ENCODE results near the gene GNL1. TPM values are rescaled to one million over a fixed set of nuclear protein-coding genes. Genes with fewer than 3 reads are reported as not detected.

The GNL1 gene
- total and polyA plus RNA-seq, 2 donors (not counting 3 experiments of a cell fraction or from before 2014, with no cell fraction given): 58.4 to 87.3 TPM

- Histone ChIP-seq H3K9ac (replicated peaks; ENCODE audit: extremely low read depth, insufficient read depth, low read length) (no peak overlapping the region), H3K36me3 (ENCODE audit: control insufficient read depth in 2 of 2, extremely low read depth in 1 of 2, insufficient read depth in 2 of 2, low read length in 2 of 2) (no peaks in the 10 kb centered on the region), H3K4me1 (ENCODE audit: control insufficient read depth, extremely low read depth, insufficient read depth, low read length) (peaks cover 14% of the 10 kb centered on the region), H3K79me2 (ENCODE audit: control insufficient read depth, insufficient read depth, low read length) (no peaks in the 10 kb centered on the region), H2AFZ (ENCODE audit: low read depth, low read length) (no peak overlapping the region), H4K20me1 (replicated peaks; ENCODE audit: control insufficient read depth, extremely low read depth, insufficient read depth, low read length) (no peaks in the 10 kb centered on the region), H3K4me2 (ENCODE audit: insufficient read depth, low read length) (no peak overlapping the region), H3K4me3 (replicated peaks in 1 of 3; ENCODE audit: insufficient read depth in 1 of 3, low read depth in 1 of 3, low read length in 3 of 3) (no peak overlapping the region), H3K27ac (ENCODE audit: insufficient read depth, low read depth, low read length) (no peak overlapping the region), H3K27me3 (ENCODE audit: control insufficient read depth in 2 of 2, insufficient read depth in 2 of 2, low read length in 2 of 2) (no peaks in the 10 kb centered on the region), H3K9me1 (replicated peaks; ENCODE audit: control insufficient read depth, extremely low read depth, insufficient read depth, low read length) (no peaks in the 10 kb centered on the region), H3K9me3 (replicated peaks; ENCODE audit: control insufficient read depth, insufficient read depth, low read length) (no peaks in the 10 kb centered on the region)
- DNase-seq (ENCODE audit: low read depth, low spot score): no peak
- dilution Hi-C loops (cut with MboI; ENCODE audit: extremely low pct_ligation_motif_present, low sequenced_read_pairs): no loop called here
- no peak for TF ChIP-seq POLR2A (IDR thresholded peaks at IDR 0.05; ENCODE audit: low read depth, low read length)
- no peak for TF ChIP-seq POLR2AphosphoS5 (IDR thresholded peaks at IDR 0.05; ENCODE audit: insufficient read depth, low read depth, low read length)
- no peak for TF ChIP-seq EZH2 (IDR thresholded peaks at IDR 0.05; ENCODE audit: borderline replicate concordance, low read depth, low read length, severe bottlenecking)
- TF ChIP-seq, protein P1, sequence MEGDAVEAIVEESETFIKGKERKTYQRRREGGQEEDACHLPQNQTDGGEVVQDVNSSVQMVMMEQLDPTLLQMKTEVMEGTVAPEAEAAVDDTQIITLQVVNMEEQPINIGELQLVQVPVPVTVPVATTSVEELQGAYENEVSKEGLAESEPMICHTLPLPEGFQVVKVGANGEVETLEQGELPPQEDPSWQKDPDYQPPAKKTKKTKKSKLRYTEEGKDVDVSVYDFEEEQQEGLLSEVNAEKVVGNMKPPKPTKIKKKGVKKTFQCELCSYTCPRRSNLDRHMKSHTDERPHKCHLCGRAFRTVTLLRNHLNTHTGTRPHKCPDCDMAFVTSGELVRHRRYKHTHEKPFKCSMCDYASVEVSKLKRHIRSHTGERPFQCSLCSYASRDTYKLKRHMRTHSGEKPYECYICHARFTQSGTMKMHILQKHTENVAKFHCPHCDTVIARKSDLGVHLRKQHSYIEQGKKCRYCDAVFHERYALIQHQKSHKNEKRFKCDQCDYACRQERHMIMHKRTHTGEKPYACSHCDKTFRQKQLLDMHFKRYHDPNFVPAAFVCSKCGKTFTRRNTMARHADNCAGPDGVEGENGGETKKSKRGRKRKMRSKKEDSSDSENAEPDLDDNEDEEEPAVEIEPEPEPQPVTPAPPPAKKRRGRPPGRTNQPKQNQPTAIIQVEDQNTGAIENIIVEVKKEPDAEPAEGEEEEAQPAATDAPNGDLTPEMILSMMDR (IDR thresholded peaks at IDR 0.05; ENCODE audit: extremely low read depth in 1 of 2, insufficient read depth in 1 of 2, low read depth in 1 of 2, low read length in 2 of 2): no peak
- no peak for TF ChIP-seq GATA2 (IDR thresholded peaks at IDR 0.05; ENCODE audit: insufficient read depth, insufficient read length, low read depth, low read length)
- no peak for TF ChIP-seq JUN (IDR thresholded peaks at IDR 0.05; ENCODE audit: borderline replicate concordance, insufficient read depth, insufficient read length, low read depth)
- TF ChIP-seq, protein P2, sequence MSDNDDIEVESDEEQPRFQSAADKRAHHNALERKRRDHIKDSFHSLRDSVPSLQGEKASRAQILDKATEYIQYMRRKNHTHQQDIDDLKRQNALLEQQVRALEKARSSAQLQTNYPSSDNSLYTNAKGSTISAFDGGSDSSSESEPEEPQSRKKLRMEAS (IDR thresholded peaks at IDR 0.05; ENCODE audit: insufficient read depth, insufficient read length): no peak
- no peak for TF ChIP-seq FOS (IDR thresholded peaks at IDR 0.05; ENCODE audit: borderline replicate concordance, insufficient read depth, low read length)
- TF ChIP-seq MYC (IDR thresholded peaks at IDR 0.05; ENCODE audit: low read depth, low read length): no peak
- ChIA-PET POLR2A (no interaction called here), CTCF (interaction anchor here (1.0 kb wide), 1 partner anchor 59 kb away, joined by 3 read pairs; no protein-coding TSS in a partner anchor)
- intact Hi-C loops (cut with micrococcal nuclease): no loop called here
- no peak for FAIRE-seq
- BruUV-seq (replicated peaks): no TSS peak
Observed at GRCh38 chr6:30537931-30538330, 18.4 kb downstream of the GNL1 start.
